Measurements from ENCODE around the gene CEP57L1.

GRCh38 chr6:109197061-109197460, 101.8 kb downstream of the CEP57L1 start:
- TF ChIP-seq CTCF (IDR thresholded peaks at IDR 0.05 in 8 of 11, conservative IDR thresholded peaks at IDR 0.05 in 3 of 11) (no peak), POLR2AphosphoS5 (IDR thresholded peaks at IDR 0.05) (no peak)
